GM18505 (cell line): ENCODE results near the gene HMX3.

Source experiments
- ATAC-seq: cut with Tn5 transposase; IDR thresholded peaks from one replicate; pipeline ENCODE4 v1.9.1; 2021; ENCODE audit not compliant: unreplicated experiment
- POLR2A ChIP-seq: IDR thresholded peaks from 4 replicates; pipeline ENCODE4 v1.6.1; 2011; ENCODE audit warnings: borderline replicate concordance; ENCODE audit not compliant: insufficient read depth, insufficient read length; ENCODE audit errors: extremely low read depth

The HMX3 gene

DNA sequence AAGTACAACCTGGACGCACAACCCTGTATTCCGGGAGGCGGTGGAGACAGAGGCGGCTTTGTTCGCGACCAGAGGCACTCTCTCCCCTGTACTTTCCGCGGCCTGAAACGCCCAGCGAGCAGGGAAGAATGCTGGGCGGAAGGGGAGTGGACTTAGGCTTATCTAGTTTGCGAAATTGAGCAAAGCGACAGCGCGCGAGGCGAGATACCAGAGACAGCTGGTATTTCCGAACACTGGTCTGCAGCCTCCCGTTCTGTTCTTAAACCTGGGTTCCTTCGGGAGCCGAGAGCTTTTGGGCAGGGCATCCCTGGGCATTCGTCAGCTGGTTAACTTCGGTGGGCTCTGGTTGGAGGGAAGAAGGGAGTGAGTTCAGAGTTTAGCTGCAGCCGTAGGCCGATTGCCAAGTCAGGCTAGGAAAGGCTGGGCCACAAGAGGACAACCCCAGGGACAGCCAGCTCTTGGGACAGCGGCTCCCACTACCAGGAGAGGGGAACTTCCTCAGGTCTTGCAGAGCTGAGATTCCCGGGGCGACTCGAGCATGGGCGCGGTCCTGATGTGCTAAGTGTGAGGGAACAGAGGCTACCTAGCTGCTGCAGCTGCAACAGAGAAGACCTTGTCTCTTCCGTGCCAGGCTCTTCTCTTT, 3.9 kb downstream of the HMX3 start:
- ATAC-seq = no peak
- TF ChIP-seq POLR2A = peak; percentile 21

GRCh38 chr10:123140164-123140982, 4.6 kb downstream of the HMX3 start:
- TF ChIP-seq POLR2A = peak; percentile 9
- no peak for ATAC-seq

DNA sequence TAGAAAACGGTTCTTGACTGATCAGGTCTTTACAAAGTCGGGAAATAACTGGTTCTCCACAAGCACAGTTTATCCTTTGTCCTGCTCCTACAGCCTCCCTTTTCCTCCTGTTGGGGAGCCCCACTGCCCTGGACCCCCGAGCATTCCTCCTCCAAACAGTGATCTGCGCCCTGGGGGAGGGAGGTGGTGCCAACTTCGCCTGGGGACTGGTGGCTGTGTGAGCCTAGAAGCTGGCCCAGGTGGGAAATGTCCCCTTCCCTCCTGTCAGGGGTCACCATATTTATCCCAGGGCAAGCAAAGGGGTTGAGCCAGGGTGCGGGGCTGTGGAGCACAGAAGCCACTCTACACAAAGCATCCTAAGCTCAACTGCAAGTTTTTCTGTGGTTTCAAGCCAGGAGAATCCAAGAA, 5.2 kb downstream of the HMX3 start:
- no peak for TF ChIP-seq POLR2A
- no peak for ATAC-seq

DNA sequence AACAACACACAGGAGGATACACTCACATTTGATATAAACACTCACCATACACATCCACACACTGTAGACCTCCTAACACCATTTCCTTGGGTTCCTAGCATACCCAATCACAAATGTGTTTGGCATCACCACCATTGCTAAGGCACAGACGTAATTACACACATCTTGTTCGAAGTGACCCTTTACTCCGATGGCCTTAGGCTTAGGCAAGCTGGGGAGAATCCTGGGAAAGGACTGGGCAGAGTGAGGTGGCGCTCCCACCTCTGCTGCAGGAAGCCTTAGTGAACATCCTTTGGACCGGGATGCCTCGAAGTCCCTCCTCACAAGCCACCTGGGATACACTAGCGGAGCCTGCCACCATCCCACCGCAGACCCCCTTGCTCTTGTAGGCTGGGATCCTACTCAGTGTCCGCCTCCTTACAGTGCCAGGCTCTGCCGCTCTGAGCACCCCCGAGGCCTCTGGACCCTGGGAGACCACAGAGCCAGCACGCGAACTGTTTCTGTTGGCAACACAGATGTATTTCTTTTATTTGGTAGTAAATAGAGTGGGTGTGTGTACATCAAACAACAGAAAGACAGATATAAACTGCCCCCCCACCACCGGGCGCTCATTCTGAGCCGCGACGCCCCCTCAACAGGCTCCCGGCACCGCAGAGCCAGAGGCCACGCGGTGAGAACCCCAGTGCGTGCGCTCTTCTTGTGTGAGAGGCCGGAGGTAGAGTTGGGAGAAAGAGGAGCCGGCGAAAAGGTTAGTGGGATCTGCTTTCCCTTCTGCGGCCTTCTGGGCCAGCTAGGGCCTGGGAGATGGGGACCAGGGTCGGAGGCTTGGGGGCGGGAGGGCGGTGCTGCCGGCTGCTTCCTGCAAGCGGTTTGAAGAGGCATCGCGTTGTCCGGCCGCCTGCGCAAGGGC, 6.3 kb downstream of the HMX3 start:
- ATAC-seq = no peak
- peak; percentile 11 for TF ChIP-seq POLR2A

DNA sequence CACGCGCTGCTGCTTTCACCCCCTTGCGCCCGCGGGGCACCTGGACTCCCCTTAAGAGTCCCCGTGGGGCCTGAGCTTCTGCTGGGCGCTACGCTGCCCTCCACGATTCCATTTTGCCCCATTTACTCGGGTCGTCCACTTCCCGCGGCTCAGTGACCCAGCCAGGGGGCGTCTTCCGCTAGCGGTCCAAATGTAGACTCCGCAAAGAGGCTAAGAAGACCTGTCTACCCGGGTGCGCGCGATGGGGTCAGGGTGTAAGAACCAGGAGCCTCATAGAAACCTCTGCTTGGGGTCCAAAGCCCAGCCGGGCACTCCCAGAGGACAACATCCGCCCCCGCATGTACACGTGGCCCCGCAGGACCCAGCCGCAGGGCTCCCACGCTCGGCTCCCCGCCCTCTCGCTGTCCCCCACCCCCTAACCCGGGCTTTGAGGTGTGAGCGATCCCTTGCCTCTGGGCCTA, 7.0 kb downstream of the HMX3 start:
- TF ChIP-seq POLR2A = no peak
- ATAC-seq = no peak

DNA sequence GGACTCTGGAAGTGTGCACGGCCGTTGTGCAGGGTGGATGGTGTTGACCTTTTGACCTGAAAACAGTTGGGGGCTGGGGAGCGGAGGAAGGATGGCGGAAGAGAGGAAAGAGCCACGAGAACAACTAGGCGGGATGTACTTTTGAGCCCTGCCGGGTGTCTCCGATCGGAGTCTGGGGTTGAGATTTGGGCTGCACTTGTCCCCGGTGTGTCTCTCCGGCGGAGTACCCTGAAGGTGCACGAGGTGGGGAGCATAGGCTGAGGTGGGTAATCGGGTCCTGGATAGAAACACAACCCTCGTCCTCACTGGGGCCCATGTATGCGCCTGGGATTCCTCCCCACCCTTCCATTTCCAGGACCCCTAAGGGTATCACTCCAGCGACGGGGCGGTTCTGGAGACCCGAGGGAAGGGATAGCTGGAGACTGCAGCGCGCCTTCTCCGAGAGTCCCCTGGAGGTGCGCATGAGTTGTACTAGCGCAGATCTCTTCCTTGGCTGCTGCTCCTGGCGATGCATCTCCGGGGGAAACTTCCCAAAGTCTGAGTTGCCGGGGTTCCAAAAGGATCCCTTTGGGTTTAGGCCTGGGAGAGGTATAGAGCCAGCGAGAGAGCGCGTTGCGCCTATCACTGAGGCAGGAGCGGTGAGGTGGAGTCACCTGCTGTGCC, 7.5 kb downstream of the HMX3 start:
- no peak for TF ChIP-seq POLR2A
- no peak for ATAC-seq

DNA sequence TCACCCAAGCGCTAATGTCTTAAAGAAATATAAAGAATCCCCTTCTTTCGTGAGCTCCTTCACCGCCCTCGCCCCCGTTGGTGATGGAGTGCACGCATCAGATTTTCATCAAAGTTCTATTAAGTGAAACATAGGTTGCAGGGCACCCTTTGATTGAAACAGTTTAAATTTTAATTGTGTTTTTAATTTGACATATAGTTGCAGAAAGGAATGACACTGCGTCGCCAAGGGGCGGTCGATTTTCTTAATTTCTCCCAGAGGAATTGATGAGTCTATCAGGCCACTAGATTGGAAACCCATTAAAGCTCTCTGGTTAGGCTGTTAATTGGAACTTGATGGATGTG, 8.0 kb downstream of the HMX3 start:
- ATAC-seq = no peak
- TF ChIP-seq POLR2A = no peak

DNA sequence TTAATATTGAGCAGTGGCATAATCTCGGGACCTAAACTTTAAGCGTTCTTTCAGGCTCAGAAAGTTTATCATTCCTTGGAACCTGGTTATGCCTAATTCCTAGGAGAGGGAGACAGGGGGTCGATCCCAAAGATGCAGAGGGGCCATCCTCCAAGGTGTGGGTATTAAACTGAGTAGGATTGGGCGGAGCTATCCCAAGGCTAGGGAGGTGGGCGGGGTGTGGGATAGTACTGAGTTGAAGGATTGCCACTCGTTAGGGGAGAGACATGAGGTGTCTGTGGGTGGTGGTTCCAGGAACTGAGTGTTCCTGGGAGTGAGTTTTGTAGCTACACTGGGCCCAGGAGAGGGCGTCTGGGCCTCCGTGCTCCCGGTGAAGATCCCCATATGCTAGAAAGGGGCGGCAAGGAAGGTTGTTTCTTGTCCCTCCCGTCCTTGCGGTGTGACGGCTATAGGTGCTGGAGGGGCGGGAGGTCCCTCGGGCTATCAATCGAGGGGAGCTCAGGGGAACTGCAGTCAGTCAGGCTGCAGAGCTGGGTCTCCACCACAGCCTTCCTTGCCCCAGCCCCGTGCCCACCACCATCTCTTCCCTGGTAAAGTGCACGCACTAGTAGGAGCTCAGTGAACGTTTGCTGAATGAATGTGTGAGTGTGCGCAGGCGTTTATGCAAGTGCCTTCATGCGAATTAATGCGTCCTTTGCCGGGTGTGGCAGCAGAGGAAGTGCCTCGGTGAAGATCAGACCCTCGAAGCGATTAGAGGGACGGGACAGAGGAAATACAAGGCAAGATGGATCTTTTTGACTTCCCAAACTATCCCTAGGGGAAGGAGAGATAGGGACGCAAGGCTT, 9.1 kb downstream of the HMX3 start:
- no peak for TF ChIP-seq POLR2A
- ATAC-seq = no peak

DNA sequence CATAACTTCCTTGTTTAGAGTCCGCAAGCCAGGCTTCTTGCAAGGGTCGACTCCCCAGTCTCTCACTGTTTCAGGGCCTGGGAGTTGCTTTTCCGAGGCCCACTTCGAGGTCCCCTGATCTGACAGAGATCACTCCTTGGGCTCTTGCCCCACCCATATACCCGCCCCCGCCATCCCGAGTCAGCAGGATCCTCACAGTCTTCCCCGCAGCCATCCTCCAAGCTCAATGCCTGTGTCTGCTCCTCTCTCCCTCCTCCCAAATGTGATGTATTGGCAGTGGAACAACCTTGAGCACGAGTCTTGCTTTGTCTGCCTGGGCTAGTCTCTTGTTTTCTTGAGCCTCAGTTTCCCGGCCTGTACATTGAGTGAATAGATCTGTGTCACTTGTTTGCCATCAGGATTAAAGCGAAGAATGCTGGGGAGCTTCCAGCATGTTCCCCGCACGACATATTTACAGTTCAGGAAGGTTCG, 9.8 kb downstream of the HMX3 start:
- ATAC-seq = no peak
- no peak for TF ChIP-seq POLR2A

GRCh38 chr10:123146013-123146893, 10.5 kb downstream of the HMX3 start:
- no peak for ATAC-seq
- TF ChIP-seq POLR2A = no peak
